Uterus (tissue), 2 donors: ENCODE results near the gene OLIG1.

Experiments used
- CTCF ChIP-seq, 4 experiments: fragments of 200-600 bp in 2 of 4; fragments of 450-650 bp in 2 of 4; sonication (generic) in 2 of 4; IDR thresholded peaks; one replicate each; pipeline ENCODE4 v1.5.1; 2016 to 2019; ENCODE audit warnings: antibody characterized with exemption in 4 of 4, mild to moderate bottlenecking in 2 of 4, moderate library complexity in 1 of 4
- POLR2A ChIP-seq, 2 donors: fragments of 450-650 bp; IDR thresholded peaks; one replicate each; pipeline ENCODE4 v1.6.1; 2016; ENCODE audit warnings: antibody characterized with exemption in 2 of 2, mild to moderate bottlenecking in 1 of 2, moderate library complexity in 1 of 2

- no peak for TF ChIP-seq CTCF (IDR thresholded peaks at IDR 0.05)
- no peak for TF ChIP-seq POLR2A (IDR thresholded peaks at IDR 0.05)
Measured at GRCh38 chr21:33078907-33079582, 9.1 kb downstream of the OLIG1 start.
